Smooth muscle cell (in vitro differentiated cells): ENCODE measurements around the gene YEATS2. TPM values are rescaled to one million over a fixed set of nuclear protein-coding genes. Genes with fewer than 3 reads are reported as not detected.

Experiments
- DNase-seq: peaks from one replicate; lab custom pipeline; 2025; ENCODE audit not compliant: unreplicated experiment; lab: John Stamatoyannopoulos, UW
- H2AFZ ChIP-seq: fragments of 200-600 bp; sonication (generic); 2 replicates; pipeline ENCODE4 v1.6.0; 2016; ENCODE audit warnings: antibody characterized with exemption, low read depth, mild to moderate bottlenecking
- H3F3A ChIP-seq: fragments of 200-600 bp; sonication (generic); 2 replicates; pipeline ENCODE4 v1.6.0; 2017; ENCODE audit warnings: antibody characterized with exemption, low read depth
- H3K27ac ChIP-seq: fragments of 200-600 bp; sonication (generic); 2 replicates; pipeline ENCODE4 v1.5.1; 2016; ENCODE audit warnings: low read depth, mild to moderate bottlenecking
- H3K27me3 ChIP-seq: fragments of 200-600 bp; sonication (generic); 2 replicates; pipeline ENCODE4 v1.6.1; 2016; ENCODE audit warnings: low read depth, mild to moderate bottlenecking
- H3K36me3 ChIP-seq: fragments of 200-600 bp; sonication (generic); 2 replicates; pipeline ENCODE4 v1.5.1; 2016; ENCODE audit warnings: low read depth
- H3K4me1 ChIP-seq: fragments of 200-600 bp; sonication (generic); 2 replicates; pipeline ENCODE4 v1.5.1; 2016; ENCODE audit warnings: low read depth
- H3K4me2 ChIP-seq: fragments of 200-600 bp; sonication (generic); 2 replicates; pipeline ENCODE4 v1.6.0; 2016; ENCODE audit warnings: mild to moderate bottlenecking
- H3K4me3 ChIP-seq: fragments of 200-600 bp; sonication (generic); 2 replicates; pipeline ENCODE4 v1.5.1; 2016; ENCODE audit warnings: mild to moderate bottlenecking
- H3K79me2 ChIP-seq: fragments of 200-600 bp; sonication (generic); 2 replicates; pipeline ENCODE4 v1.6.0; 2016; ENCODE audit warnings: low read depth, mild to moderate bottlenecking
- H3K9ac ChIP-seq: fragments of 200-600 bp; sonication (generic); 2 replicates; pipeline ENCODE4 v1.6.0; 2016; ENCODE audit warnings: low read depth
- H3K9me3 ChIP-seq: fragments of 200-600 bp; sonication (generic); replicated peaks from 2 replicates; pipeline ENCODE4 v1.5.1; 2016; ENCODE audit warnings: low read depth
- H4K20me1 ChIP-seq: fragments of 200-600 bp; sonication (generic); 2 replicates; pipeline ENCODE4 v1.6.0; 2016; ENCODE audit warnings: low read depth
- WGBS: methylation state at CpG from one replicate; pipeline ENCODE4 v1.1.7; 2016; ENCODE audit warnings: low lambda C conversion rate; 5-methylcytosine and 5-hydroxymethylcytosine counted together
- polyA plus RNA-seq: library from polyadenylated mRNA; unstranded; fragments of >200 nt; fragmentation: Nextera tagmentation; extraction: Ambion mirVana; gene quantifications from 2 replicates; pipeline ENCODE4 v1.2.1, GENCODE V29; 2016
- total RNA-seq: library from RNA; depleted of rRNA; stranded (reverse); fragments of >200 nt; gene quantifications from 2 replicates; pipeline ENCODE4 v1.2.3, GENCODE V29; 2014
- TF ChIP-seq, protein P1 (sequence below): fragments of 200-600 bp; sonication (generic); IDR thresholded peaks from 2 replicates; pipeline ENCODE4 v1.5.1; 2017; ENCODE audit warnings: borderline replicate concordance, mild to moderate bottlenecking, antibody characterized with exemption; ENCODE audit not compliant: insufficient read depth, poor library complexity, severe bottlenecking

The YEATS2 gene
- total and polyA plus RNA-seq, 2 experiments from 2014 or later, result 19.9 to 30.4 TPM

- WGBS, result 92% methylated on average over 7 of the region's 7 CpGs
- DNase-seq, result no peak
- no peaks in the 10 kb centered on the region for H3F3A ChIP-seq
Observed at GRCh38 chr3:183743231-183743630, 45.6 kb downstream of the YEATS2 start.

GRCh38 chr3:183745300-183746098 lies 47.9 kb downstream of the YEATS2 start:
- 76% methylated on average over 16 of the region's 16 CpGs for WGBS

More at GRCh38 chr3:183743231-183743630, 45.6 kb downstream of the YEATS2 start:
- Histone ChIP-seq H3K9me3 (no peaks in the 10 kb centered on the region), H3K36me3 (peaks cover 3% of the 10 kb centered on the region), H3K4me2 (no peak overlapping the region), H3K4me3 (no peak overlapping the region), H4K20me1 (no peaks in the 10 kb centered on the region), H3K27me3 (no peaks in the 10 kb centered on the region), H2AFZ (no peak overlapping the region), H3K9ac (no peak overlapping the region), H3K27ac (no peak overlapping the region), H3K79me2 (no peaks in the 10 kb centered on the region), H3K4me1 (no peaks in the 10 kb centered on the region)
- TF ChIP-seq, protein P1, sequence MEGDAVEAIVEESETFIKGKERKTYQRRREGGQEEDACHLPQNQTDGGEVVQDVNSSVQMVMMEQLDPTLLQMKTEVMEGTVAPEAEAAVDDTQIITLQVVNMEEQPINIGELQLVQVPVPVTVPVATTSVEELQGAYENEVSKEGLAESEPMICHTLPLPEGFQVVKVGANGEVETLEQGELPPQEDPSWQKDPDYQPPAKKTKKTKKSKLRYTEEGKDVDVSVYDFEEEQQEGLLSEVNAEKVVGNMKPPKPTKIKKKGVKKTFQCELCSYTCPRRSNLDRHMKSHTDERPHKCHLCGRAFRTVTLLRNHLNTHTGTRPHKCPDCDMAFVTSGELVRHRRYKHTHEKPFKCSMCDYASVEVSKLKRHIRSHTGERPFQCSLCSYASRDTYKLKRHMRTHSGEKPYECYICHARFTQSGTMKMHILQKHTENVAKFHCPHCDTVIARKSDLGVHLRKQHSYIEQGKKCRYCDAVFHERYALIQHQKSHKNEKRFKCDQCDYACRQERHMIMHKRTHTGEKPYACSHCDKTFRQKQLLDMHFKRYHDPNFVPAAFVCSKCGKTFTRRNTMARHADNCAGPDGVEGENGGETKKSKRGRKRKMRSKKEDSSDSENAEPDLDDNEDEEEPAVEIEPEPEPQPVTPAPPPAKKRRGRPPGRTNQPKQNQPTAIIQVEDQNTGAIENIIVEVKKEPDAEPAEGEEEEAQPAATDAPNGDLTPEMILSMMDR, result no peak

DNA sequence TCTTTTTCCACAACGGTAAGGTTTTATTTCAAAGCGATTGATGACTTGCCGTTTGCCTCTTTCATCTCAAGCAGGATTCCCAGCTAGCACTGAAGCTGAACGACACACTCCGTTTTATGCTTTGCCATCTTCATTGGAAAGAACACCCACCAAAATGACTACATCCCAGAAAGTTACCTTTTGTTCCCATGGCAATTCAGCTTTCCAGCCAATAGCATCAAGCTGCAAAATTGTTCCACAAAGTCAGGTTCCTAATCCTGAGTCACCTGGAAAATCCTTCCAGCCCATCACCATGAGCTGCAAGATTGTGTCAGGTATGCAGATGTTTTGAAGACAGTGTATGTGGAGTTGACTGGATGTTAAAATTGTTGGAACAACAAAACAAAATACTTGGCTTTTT lies 56.5 kb downstream of the YEATS2 start:
- TF ChIP-seq, protein P1, result no peak
- H3K9ac ChIP-seq, result no peak overlapping the region
- no peaks in the 10 kb centered on the region for H3K9me3 ChIP-seq
- no peaks in the 10 kb centered on the region for H3K27me3 ChIP-seq
- H3K4me2 ChIP-seq, result no peak overlapping the region
- H3K79me2 ChIP-seq, result peaks cover 3% of the 10 kb centered on the region
- no peaks in the 10 kb centered on the region for H3F3A ChIP-seq
- no peak for DNase-seq
- peaks cover 27% of the 10 kb centered on the region for H3K36me3 ChIP-seq
- H3K4me1 ChIP-seq, result no peaks in the 10 kb centered on the region
- no peak overlapping the region for H2AFZ ChIP-seq
- 97% methylated on average over 5 of the region's 5 CpGs for WGBS
- no peak overlapping the region for H3K4me3 ChIP-seq
- no peaks in the 10 kb centered on the region for H4K20me1 ChIP-seq
- H3K27ac ChIP-seq, result no peak overlapping the region

More at GRCh38 chr3:183745300-183746098, 47.9 kb downstream of the YEATS2 start:
- H3K4me3 ChIP-seq, result no peak overlapping the region
- peaks cover under 1% of the 10 kb centered on the region for H3K36me3 ChIP-seq
- H3K4me2 ChIP-seq, result no peak overlapping the region
- no peak for DNase-seq
- H3K9me3 ChIP-seq, result no peaks in the 10 kb centered on the region
- no peak overlapping the region for H2AFZ ChIP-seq
- H3K27me3 ChIP-seq, result no peaks in the 10 kb centered on the region
- no peaks in the 10 kb centered on the region for H4K20me1 ChIP-seq
- no peak overlapping the region for H3K27ac ChIP-seq
- TF ChIP-seq, protein P1, result no peak
- no peaks in the 10 kb centered on the region for H3K4me1 ChIP-seq
- no peak overlapping the region for H3K9ac ChIP-seq
- H3F3A ChIP-seq, result no peaks in the 10 kb centered on the region
- no peaks in the 10 kb centered on the region for H3K79me2 ChIP-seq

GRCh38 chr3:183762304-183762703 lies 64.7 kb downstream of the YEATS2 start:
- Histone ChIP-seq H3K4me1 (no peaks in the 10 kb centered on the region), H4K20me1 (peaks cover 23% of the 10 kb centered on the region), H3K27ac (no peak overlapping the region), H3K9me3 (no peaks in the 10 kb centered on the region), H3K79me2 (no peaks in the 10 kb centered on the region), H3K36me3 (peaks cover 21% of the 10 kb centered on the region), H3K9ac (no peak overlapping the region), H3F3A (no peaks in the 10 kb centered on the region), H2AFZ (no peak overlapping the region), H3K27me3 (no peaks in the 10 kb centered on the region), H3K4me2 (no peak overlapping the region), H3K4me3 (no peak overlapping the region)
- TF ChIP-seq, protein P1, result no peak
- no peak for DNase-seq
- 98% methylated on average over 6 of the region's 6 CpGs for WGBS
